Activated CD8-positive, alpha-beta T cell treated with anti-CD3 and anti-CD28 coated beads for 36 hours (primary cell): Measurements from ENCODE around the gene U2AF1L4. TPM values are rescaled to one million over a fixed set of nuclear protein-coding genes. Genes with fewer than 3 reads are reported as not detected.
A peak's percentile ranks its signal among the peaks of the same experiment; 100 is the strongest.

Source experiments
- ATAC-seq: fragments of 200-7000 bp; cut with Tn5 transposase; one replicate; pipeline ENCODE4 v1.10.0; 2021; ENCODE audit warnings: mild to moderate bottlenecking, moderate library complexity
- CTCF ChIA-PET: fragments of 350-600 bp; sonication (Branson Sonifier 250); formaldehyde crosslinking; loops from one replicate; lab custom pipeline; 2021; ENCODE audit warnings: antibody characterized with exemption; lab: Charles Lee
- POLR2A ChIA-PET: fragments of 350-600 bp; sonication (Branson Sonifier 250); formaldehyde crosslinking; loops from one replicate; lab custom pipeline; 2021; ENCODE audit warnings: antibody characterized with exemption; lab: Charles Lee
- DNase-seq: peaks from one replicate; pipeline ENCODE4 v3.0.0-alpha.2; 2020
- H3K27ac Mint-ChIP-seq: one replicate; pipeline ENCODE4 v1.8.0; 2021; ENCODE audit warnings: mild to moderate bottlenecking, mixed read lengths
- H3K27me3 Mint-ChIP-seq: one replicate; pipeline ENCODE4 v1.8.0; 2021; ENCODE audit warnings: mixed read lengths
- H3K36me3 Mint-ChIP-seq: one replicate; pipeline ENCODE4 v1.8.0; 2021; ENCODE audit warnings: low read depth, mixed read lengths
- H3K4me1 Mint-ChIP-seq: one replicate; pipeline ENCODE4 v1.8.0; 2021; ENCODE audit warnings: low read depth, mixed read lengths
- H3K4me3 Mint-ChIP-seq: one replicate; pipeline ENCODE4 v1.8.0; 2021; ENCODE audit warnings: mild to moderate bottlenecking, moderate library complexity, mixed read lengths
- H3K9me3 Mint-ChIP-seq: one replicate; pipeline ENCODE4 v1.8.0; 2021; ENCODE audit warnings: mixed read lengths
- intact Hi-C: fragments of 100-400 bp; cut with micrococcal nuclease; formaldehyde crosslinking; loops from one replicate; pipeline ENCODE4 v1.10.0; 2022
- total RNA-seq, 2 experiments: library from RNA; stranded (reverse); gene quantifications; one replicate each; pipeline ENCODE4 v1.2.3, GENCODE V29; 2021
- TF ChIP-seq, protein P1 (sequence below): fragments of 200-600 bp; IDR thresholded peaks from one replicate; pipeline ENCODE4 v1.8.0; 2022; ENCODE audit warnings: antibody characterized with exemption, mild to moderate bottlenecking

Gene U2AF1L4
- total RNA-seq, 2 experiments from 2014 or later: 41.7 to 42.5 TPM

DNA sequence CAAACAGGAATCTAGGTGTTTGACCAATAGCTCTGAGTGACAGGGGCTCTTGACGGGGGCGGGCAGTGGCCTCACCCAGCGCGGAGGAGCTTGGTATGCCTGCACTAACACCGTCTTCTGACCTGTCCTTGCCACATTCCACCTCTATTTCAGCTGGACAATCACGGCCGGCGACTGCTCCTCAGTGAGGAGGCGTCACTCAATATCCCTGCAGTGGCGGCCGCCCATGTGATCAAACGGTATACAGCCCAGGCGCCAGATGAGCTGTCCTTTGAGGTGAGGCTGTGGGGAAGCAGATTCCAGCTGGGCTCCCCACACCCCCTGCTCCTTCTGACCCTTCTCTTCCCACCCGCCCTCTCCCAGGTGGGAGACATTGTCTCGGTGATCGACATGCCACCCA lies 34.8 kb upstream of the U2AF1L4 start:
- ChIA-PET CTCF (no interaction called here), POLR2A (interaction anchor here (1.4 kb wide), 1 partner anchor 14 kb away, joined by 4 read pairs; no protein-coding TSS in a partner anchor)
- H3K4me3 Mint-ChIP-seq: no peak overlapping the region
- no peaks in the 10 kb centered on the region for H3K27me3 Mint-ChIP-seq
- ATAC-seq (no peak), DNase-seq (no peak)
- no peaks in the 10 kb centered on the region for H3K36me3 Mint-ChIP-seq
- H3K9me3 Mint-ChIP-seq: no peaks in the 10 kb centered on the region
- no peak overlapping the region for H3K27ac Mint-ChIP-seq
- intact Hi-C loops: no loop called here
- TF ChIP-seq, protein P1, sequence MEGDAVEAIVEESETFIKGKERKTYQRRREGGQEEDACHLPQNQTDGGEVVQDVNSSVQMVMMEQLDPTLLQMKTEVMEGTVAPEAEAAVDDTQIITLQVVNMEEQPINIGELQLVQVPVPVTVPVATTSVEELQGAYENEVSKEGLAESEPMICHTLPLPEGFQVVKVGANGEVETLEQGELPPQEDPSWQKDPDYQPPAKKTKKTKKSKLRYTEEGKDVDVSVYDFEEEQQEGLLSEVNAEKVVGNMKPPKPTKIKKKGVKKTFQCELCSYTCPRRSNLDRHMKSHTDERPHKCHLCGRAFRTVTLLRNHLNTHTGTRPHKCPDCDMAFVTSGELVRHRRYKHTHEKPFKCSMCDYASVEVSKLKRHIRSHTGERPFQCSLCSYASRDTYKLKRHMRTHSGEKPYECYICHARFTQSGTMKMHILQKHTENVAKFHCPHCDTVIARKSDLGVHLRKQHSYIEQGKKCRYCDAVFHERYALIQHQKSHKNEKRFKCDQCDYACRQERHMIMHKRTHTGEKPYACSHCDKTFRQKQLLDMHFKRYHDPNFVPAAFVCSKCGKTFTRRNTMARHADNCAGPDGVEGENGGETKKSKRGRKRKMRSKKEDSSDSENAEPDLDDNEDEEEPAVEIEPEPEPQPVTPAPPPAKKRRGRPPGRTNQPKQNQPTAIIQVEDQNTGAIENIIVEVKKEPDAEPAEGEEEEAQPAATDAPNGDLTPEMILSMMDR: no peak
- peaks cover 4% of the 10 kb centered on the region for H3K4me1 Mint-ChIP-seq

DNA sequence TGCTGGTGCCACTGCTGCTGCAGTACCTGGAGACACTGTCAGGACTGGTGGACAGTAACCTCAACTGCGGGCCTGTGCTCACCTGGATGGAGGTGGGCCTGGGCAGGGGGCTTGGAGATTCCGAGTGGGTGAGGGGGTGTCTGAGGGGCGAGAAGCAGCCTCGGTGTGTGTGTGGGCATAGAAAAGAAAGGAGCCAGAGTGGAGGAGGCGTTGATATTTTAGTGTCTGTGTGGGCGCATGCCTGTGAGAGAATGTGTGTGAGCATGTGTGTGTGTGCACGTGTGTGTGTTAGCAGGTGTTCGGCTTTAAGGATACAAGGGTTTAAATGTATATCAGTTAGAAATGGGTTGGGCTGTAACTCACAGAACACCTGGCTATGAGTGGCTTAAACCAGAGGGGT lies 33.8 kb upstream of the U2AF1L4 start:
- no peak overlapping the region for H3K27ac Mint-ChIP-seq
- ATAC-seq: no peak
- intact Hi-C loops: no loop called here
- ChIA-PET CTCF (interaction anchor here (0.9 kb wide), 1 partner anchor 86 kb away, joined by 3 read pairs; no protein-coding TSS in a partner anchor), POLR2A (no interaction called here)
- peaks cover 10% of the 10 kb centered on the region for H3K4me1 Mint-ChIP-seq
- H3K4me3 Mint-ChIP-seq: no peak overlapping the region
- TF ChIP-seq, protein P1: no peak
- no peak for DNase-seq
- no peaks in the 10 kb centered on the region for H3K27me3 Mint-ChIP-seq
- no peaks in the 10 kb centered on the region for H3K36me3 Mint-ChIP-seq
- H3K9me3 Mint-ChIP-seq: no peaks in the 10 kb centered on the region

DNA sequence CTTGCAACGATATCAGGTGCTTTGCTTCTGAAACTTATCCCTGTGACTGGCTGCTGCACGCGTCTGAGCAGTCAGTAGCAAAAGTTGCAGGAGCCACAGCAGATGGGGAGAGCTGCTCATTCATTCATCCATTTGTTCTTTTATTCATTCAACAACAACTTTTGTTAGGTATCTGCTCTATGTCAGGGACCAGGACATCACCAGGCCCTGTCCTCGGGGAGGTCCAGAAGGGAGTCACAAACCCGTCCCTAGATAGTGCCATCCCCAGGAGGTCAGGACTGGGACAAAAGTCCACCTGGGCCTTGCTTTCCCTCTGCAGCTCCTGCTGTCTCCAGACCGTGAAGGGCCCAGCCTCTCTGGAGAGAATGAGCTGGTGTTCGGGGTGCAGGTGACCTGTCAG lies 32.7 kb upstream of the U2AF1L4 start:
- TF ChIP-seq, protein P1: no peak
- CTCF ChIA-PET: no interaction called here
- H3K27me3 Mint-ChIP-seq: no peaks in the 10 kb centered on the region
- ATAC-seq: no peak
- H3K36me3 Mint-ChIP-seq: no peaks in the 10 kb centered on the region
- intact Hi-C loops: no loop called here
- peaks cover 10% of the 10 kb centered on the region for H3K4me1 Mint-ChIP-seq
- DNase-seq: no peak
- POLR2A ChIA-PET: interaction anchor here (0.9 to 1.0 kb wide), 2 partner anchors 11 to 57 kb away, joined by 3 read pairs; no protein-coding TSS in a partner anchor
- H3K4me3 Mint-ChIP-seq: no peak overlapping the region
- H3K27ac Mint-ChIP-seq: no peak overlapping the region
- no peaks in the 10 kb centered on the region for H3K9me3 Mint-ChIP-seq

DNA sequence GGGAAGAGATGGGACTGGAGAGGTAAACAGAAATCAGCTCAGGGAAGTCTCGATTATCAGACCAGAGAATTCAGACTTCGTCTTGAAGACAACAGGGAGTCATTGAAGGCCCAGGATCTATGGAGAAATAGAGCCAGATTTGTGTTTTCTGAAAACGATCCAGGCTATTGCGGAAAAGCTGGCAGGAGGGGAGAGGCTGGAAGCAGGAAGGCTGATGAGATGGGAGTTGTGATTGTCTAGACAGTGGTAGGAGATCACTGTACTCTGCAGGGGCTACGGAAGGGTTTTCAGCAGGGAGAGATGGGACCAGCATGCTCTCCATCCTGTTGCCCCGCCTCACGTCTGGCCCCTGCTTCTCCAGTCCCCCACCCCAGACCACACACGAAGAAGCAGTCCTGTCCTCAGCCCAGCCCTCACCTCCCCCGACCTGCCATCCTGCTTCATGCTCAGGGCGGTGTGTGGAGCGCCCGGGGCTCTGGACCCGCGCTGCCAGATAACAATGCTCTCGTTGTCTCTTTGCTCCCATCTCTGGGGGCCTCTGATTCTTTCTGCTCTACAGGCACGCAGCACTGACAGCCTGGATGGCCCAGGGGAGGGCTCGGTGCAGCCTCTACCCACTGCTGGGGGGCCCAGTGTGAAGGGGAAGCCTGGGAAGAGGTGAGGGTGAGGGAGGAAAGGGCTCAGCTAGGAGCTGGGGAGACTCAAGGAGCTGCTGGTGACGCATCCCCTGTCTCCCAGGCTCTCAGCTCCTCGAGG lies 32.0 kb upstream of the U2AF1L4 start:
- POLR2A ChIA-PET: interaction anchor here (1.0 to 1.3 kb wide), 3 partner anchors 14 to 93 kb away, joined by 3 to 4 read pairs (median 3); no protein-coding TSS in a partner anchor
- DNase-seq: no peak
- H3K27me3 Mint-ChIP-seq: no peaks in the 10 kb centered on the region
- H3K9me3 Mint-ChIP-seq: no peaks in the 10 kb centered on the region
- CTCF ChIA-PET: no interaction called here
- H3K36me3 Mint-ChIP-seq: no peaks in the 10 kb centered on the region
- TF ChIP-seq, protein P1: no peak
- no peak overlapping the region for H3K27ac Mint-ChIP-seq
- intact Hi-C loops: no loop called here
- H3K4me3 Mint-ChIP-seq: peak overlapping the region; percentile 13
- peaks cover 10% of the 10 kb centered on the region for H3K4me1 Mint-ChIP-seq
- no peak for ATAC-seq

DNA sequence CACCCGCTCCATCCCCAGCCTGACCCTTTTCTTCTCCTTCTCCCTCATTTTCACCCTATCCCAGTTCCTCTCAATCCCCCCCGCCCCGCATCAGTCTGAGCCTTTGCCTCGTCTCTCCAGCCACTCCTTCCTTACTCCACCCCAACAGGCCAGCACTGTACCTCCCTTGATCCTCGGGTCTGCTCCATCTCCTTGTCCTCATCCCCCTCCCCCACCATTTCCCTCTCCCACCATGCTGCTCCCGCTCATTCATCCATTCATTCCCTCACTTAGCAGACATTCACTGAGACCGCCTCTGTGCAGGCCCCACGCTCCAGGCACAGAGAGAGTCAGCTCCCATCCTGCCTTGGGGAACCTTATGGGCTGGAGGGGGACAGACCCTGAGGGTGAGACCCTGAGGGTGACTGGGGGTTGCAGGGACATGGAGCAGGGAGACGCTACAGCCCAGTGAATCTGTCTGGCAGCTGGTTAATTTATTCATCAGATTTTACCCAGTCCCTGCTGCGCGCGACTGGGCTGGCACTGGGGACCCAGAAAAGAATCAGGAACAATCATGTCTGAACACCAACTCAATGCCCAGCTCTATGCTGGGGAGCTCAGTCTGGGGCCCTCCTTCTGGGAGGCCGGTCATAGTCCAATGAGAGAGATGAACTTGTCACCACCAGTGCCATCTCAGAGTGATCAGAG lies 31.0 kb upstream of the U2AF1L4 start:
- Mint-ChIP-seq H3K9me3 (no peaks in the 10 kb centered on the region), H3K27me3 (no peaks in the 10 kb centered on the region), H3K27ac (peak overlapping the region; percentile 59), H3K4me1 (peaks cover 10% of the 10 kb centered on the region), H3K36me3 (no peaks in the 10 kb centered on the region), H3K4me3 (peak overlapping the region; percentile 72)
- TF ChIP-seq, protein P1: no peak
- no peak for DNase-seq
- ChIA-PET POLR2A (interaction anchor here (0.9 to 1.3 kb wide), 5 partner anchors 13 to 94 kb away, joined by 3 to 4 read pairs (median 3); no protein-coding TSS in a partner anchor), CTCF (no interaction called here)
- no peak for ATAC-seq
- intact Hi-C loops: no loop called here
